ENCODE data around the gene NELL1.

Gene NELL1

DNA sequence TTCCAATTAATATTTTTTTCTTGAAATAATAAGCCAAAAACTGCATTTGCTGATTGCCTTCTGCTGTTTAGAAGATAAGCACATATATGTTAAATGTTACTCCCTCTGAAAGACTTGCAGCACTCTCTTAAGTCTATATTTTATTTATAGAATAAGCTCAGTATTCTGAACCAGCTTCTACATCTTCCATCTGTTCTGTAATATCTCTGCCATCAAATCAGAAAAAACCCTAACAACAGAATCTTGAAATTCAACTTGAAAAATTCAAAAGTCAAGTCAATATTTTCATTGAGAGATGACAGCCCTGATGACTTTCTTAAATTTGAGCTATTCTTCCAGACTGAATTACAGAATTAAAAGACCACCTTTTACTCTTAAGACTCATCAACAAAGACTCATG is 247.9 kb downstream of the NELL1 start:
- Histone ChIP-seq H3K27ac (ENCODE audit: low read length) (no peak overlapping the region), H3K9me3 (ENCODE audit: control insufficient read depth in 1 of 2, low read length in 2 of 2) (no peaks in the 10 kb centered on the region), H3K4me1 (ENCODE audit: control insufficient read depth in 1 of 2, insufficient read depth in 2 of 2, low read length in 2 of 2) (no peaks in the 10 kb centered on the region), H3K36me3 (ENCODE audit: control insufficient read depth in 1 of 2, insufficient read depth in 2 of 2, low read length in 2 of 2) (no peaks in the 10 kb centered on the region), H3K4me3 (ENCODE audit: low read depth in 1 of 2, low read length in 2 of 2) (no peak overlapping the region), H3K27me3 (ENCODE audit: low read depth, low read length) (no peaks in the 10 kb centered on the region)

DNA sequence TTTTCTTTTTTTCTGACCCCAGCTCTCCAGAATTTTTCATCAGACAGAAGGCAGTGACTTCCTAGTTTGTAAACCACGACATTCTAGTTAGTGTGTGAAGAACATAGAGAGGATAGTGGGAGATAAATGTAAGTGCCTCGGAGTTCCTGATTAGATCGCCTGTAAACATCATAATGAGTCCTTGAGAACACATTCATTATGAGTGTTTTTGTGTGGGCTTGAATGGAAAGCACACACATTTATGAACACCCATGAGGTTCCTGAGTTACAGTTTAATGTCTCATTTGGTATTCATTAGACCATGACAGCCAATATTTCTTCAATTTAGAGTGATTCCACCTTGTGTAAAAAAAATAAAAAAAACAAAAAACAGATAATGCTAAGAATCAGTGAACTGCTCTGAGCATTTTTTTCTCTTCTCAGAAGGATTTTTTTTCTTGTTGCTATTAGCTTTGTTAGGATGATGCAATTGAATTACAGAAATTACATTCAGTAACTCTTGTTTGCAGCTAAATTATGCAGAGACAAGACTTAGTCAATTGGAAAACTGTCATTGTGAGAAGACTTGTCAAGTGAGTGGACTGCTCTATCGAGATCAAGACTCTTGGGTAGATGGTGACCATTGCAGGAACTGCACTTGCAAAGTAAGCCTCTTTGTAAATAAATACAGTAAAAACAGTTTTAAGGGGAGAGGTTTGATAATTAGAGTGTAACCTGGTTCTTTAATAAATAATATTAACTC is 257.6 kb downstream of the NELL1 start:
- no peaks in the 10 kb centered on the region for H3K9me3 ChIP-seq (ENCODE audit: control insufficient read depth in 1 of 2, low read length in 2 of 2)
- H3K27ac ChIP-seq (ENCODE audit: low read length), result no peak overlapping the region

DNA sequence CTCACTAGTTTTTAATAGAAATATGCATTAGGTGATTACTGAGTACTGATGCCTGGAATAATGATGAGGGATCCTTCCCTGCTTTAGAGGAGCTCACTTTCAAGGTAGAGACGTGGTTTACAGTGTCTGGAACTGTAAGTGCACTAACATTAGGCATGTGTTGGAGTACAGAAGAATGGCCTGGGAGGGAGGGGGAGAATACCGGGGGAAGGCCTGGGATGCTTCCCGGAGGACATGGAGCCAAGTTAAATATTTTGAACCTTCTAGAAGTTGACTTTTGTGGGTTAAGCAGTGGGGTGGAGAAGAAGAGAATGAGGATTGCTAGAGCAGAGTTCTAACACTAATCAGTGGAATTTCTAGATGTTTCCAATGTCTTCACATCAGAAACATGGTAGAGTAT is 261.6 kb downstream of the NELL1 start:
- Histone ChIP-seq H3K27me3 (ENCODE audit: low read depth, low read length) (no peaks in the 10 kb centered on the region), H3K9me3 (ENCODE audit: control insufficient read depth in 1 of 2, low read length in 2 of 2) (no peaks in the 10 kb centered on the region), H3K36me3 (ENCODE audit: control insufficient read depth in 1 of 2, insufficient read depth in 2 of 2, low read length in 2 of 2) (no peaks in the 10 kb centered on the region), H3K4me3 (ENCODE audit: low read depth in 1 of 2, low read length in 2 of 2) (no peak overlapping the region), H3K4me1 (ENCODE audit: control insufficient read depth in 1 of 2, insufficient read depth in 2 of 2, low read length in 2 of 2) (no peaks in the 10 kb centered on the region), H3K27ac (ENCODE audit: low read length) (no peak overlapping the region)

More for the DNA sequence above, 257.6 kb downstream of the NELL1 start:
- Histone ChIP-seq H3K4me1 (ENCODE audit: control insufficient read depth in 1 of 2, insufficient read depth in 2 of 2, low read length in 2 of 2) (no peaks in the 10 kb centered on the region), H3K27me3 (ENCODE audit: low read depth, low read length) (no peaks in the 10 kb centered on the region), H3K36me3 (ENCODE audit: control insufficient read depth in 1 of 2, insufficient read depth in 2 of 2, low read length in 2 of 2) (no peaks in the 10 kb centered on the region), H3K4me3 (ENCODE audit: low read depth in 1 of 2, low read length in 2 of 2) (no peak overlapping the region)

DNA sequence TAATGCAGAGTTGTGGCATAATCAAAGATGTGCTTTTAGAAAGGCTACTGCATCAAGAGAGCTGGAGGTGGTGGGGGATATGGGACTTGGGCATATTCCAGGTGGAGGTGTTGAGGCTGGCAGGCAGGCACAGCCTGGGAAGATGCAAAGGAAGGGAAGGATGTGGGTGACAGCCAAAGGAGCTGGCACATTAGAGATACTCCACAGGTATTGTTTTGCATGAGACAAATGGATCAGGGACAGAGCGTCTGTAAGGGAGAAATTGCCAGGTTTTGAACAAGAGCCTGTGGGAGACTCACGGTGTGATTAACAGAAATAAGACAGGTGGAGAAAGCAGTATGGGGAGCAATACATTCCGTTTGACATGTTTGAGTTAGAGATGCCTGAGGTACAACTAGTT is 263.7 kb downstream of the NELL1 start:
- Histone ChIP-seq H3K27ac (ENCODE audit: low read length) (no peak overlapping the region), H3K27me3 (ENCODE audit: low read depth, low read length) (no peaks in the 10 kb centered on the region), H3K4me3 (ENCODE audit: low read depth in 1 of 2, low read length in 2 of 2) (no peak overlapping the region), H3K36me3 (ENCODE audit: control insufficient read depth in 1 of 2, insufficient read depth in 2 of 2, low read length in 2 of 2) (no peaks in the 10 kb centered on the region), H3K4me1 (ENCODE audit: control insufficient read depth in 1 of 2, insufficient read depth in 2 of 2, low read length in 2 of 2) (no peaks in the 10 kb centered on the region), H3K9me3 (ENCODE audit: control insufficient read depth in 1 of 2, low read length in 2 of 2) (no peaks in the 10 kb centered on the region)

DNA sequence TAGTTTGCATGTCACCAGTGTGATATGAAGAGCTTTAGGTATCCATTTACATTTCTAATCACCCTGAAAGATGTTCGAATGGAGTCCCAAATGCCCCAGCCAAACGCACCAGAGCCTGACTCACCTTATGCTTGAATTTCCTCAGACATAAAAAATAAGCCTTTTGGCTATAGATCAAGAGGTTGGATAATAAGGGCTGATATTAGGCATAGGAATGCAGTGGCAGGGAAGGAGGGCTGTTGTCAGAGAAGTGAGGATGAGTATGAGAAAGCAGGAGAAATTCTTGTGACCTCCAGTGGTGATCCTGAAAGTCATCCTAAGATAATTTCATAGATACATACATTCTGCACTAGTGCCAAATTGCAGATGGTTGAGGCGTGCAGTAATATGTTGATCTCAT is 264.6 kb downstream of the NELL1 start:
- Histone ChIP-seq H3K36me3 (ENCODE audit: control insufficient read depth in 1 of 2, insufficient read depth in 2 of 2, low read length in 2 of 2) (no peaks in the 10 kb centered on the region), H3K4me1 (ENCODE audit: control insufficient read depth in 1 of 2, insufficient read depth in 2 of 2, low read length in 2 of 2) (no peaks in the 10 kb centered on the region), H3K9me3 (ENCODE audit: control insufficient read depth in 1 of 2, low read length in 2 of 2) (no peaks in the 10 kb centered on the region), H3K27ac (ENCODE audit: low read length) (no peak overlapping the region), H3K4me3 (ENCODE audit: low read depth in 1 of 2, low read length in 2 of 2) (no peak overlapping the region), H3K27me3 (ENCODE audit: low read depth, low read length) (no peaks in the 10 kb centered on the region)

DNA sequence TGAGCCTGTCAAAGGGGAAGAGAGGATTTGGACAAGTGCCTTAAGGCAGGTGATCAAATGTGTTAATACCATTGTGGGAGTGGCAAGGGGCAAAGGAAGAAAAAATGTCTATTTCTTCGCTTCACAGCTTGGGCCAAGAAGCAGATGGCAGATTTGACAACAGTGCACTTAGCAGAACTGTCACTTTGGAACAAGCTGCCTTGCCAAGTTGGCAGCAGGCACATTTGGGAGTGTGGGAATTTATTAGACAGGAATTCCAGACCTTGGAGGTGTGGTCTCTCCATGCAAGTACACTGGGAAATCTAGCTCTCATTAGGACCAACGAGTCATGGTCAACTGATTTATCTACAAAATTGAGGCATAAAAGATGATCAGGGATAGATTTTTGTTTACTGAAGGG is 265.1 kb downstream of the NELL1 start:
- Histone ChIP-seq H3K27me3 (ENCODE audit: low read depth, low read length) (no peaks in the 10 kb centered on the region), H3K4me1 (ENCODE audit: control insufficient read depth in 1 of 2, insufficient read depth in 2 of 2, low read length in 2 of 2) (no peaks in the 10 kb centered on the region), H3K9me3 (ENCODE audit: control insufficient read depth in 1 of 2, low read length in 2 of 2) (no peaks in the 10 kb centered on the region), H3K4me3 (ENCODE audit: low read depth in 1 of 2, low read length in 2 of 2) (no peak overlapping the region), H3K27ac (ENCODE audit: low read length) (no peak overlapping the region), H3K36me3 (ENCODE audit: control insufficient read depth in 1 of 2, insufficient read depth in 2 of 2, low read length in 2 of 2) (no peaks in the 10 kb centered on the region)

DNA sequence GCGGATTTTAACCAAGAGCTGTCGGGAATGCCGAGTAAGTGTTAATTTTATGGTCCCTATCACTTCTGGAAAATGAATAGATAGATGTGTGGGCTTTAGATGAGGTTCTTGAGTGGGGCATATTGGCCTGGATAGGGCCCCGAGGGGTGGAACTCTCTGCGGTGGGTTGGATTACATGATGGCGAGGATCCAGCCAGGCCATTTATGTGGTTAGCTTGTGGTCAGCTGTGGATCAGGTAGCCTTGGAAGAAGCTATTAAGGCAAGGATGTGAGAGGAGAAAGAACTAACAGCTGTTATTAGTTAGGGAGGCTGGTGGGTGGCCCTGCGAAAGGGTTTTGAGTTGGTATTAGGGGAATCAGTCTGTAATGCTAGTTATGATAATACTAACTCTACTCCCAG is 268.4 kb downstream of the NELL1 start:
- no peaks in the 10 kb centered on the region for H3K4me1 ChIP-seq (ENCODE audit: control insufficient read depth in 1 of 2, insufficient read depth in 2 of 2, low read length in 2 of 2)

DNA sequence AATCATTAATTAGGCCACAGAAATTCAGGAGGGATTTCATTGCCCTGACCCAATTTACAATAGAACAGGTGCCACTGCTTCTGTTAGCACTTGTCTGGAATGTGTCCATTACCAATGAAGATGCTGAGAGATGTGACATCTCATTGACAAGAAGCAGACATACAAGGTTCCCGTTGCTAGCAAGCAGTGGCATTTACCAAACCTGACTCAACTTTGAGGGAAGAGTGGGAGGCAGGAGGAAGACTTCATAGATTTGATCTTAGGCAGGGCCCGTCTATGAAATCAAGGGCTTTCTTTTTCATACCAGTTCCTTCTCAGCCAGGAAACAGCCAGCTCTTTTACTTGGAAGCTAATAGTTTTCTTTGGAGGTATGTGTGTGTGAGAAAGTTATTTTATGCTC is 280.2 kb downstream of the NELL1 start:
- no peaks in the 10 kb centered on the region for H3K36me3 ChIP-seq (ENCODE audit: control insufficient read depth in 1 of 2, insufficient read depth in 2 of 2, low read length in 2 of 2)
- H3K27me3 ChIP-seq (ENCODE audit: low read depth, low read length), result no peaks in the 10 kb centered on the region
- H3K27ac ChIP-seq (ENCODE audit: low read length), result no peak overlapping the region
- no peaks in the 10 kb centered on the region for H3K9me3 ChIP-seq (ENCODE audit: control insufficient read depth in 1 of 2, low read length in 2 of 2)
- H3K4me3 ChIP-seq (ENCODE audit: low read depth in 1 of 2, low read length in 2 of 2), result no peak overlapping the region
- no peaks in the 10 kb centered on the region for H3K4me1 ChIP-seq (ENCODE audit: control insufficient read depth in 1 of 2, insufficient read depth in 2 of 2, low read length in 2 of 2)

More for the DNA sequence above, 268.4 kb downstream of the NELL1 start:
- Histone ChIP-seq H3K9me3 (ENCODE audit: control insufficient read depth in 1 of 2, low read length in 2 of 2) (no peaks in the 10 kb centered on the region), H3K27ac (ENCODE audit: low read length) (no peak overlapping the region), H3K4me3 (ENCODE audit: low read depth in 1 of 2, low read length in 2 of 2) (no peak overlapping the region), H3K36me3 (ENCODE audit: control insufficient read depth in 1 of 2, insufficient read depth in 2 of 2, low read length in 2 of 2) (no peaks in the 10 kb centered on the region), H3K27me3 (ENCODE audit: low read depth, low read length) (no peaks in the 10 kb centered on the region)

DNA sequence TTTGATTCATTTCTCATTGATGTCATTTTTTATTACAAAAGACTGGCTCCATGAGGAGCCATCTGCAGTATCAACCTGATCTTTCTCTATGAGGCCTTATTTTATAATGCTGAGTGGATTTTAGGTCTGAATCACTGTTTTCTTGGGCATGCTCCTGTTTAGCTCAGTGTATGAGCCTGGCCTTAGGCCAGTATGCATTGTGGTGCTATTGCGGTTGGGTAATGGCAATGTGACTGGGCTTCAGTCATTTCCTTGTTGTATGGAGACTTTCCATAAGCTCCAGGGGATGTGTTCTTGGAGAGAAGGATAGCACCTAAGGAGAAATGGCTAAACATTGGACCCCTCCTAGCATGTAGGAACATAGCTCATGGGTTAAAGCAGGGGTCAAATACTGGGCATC is 293.2 kb downstream of the NELL1 start:
- Histone ChIP-seq H3K4me3 (ENCODE audit: low read depth in 1 of 2, low read length in 2 of 2) (no peak overlapping the region), H3K9me3 (ENCODE audit: control insufficient read depth in 1 of 2, low read length in 2 of 2) (no peaks in the 10 kb centered on the region), H3K27ac (ENCODE audit: low read length) (no peak overlapping the region), H3K36me3 (ENCODE audit: control insufficient read depth in 1 of 2, insufficient read depth in 2 of 2, low read length in 2 of 2) (no peaks in the 10 kb centered on the region), H3K4me1 (ENCODE audit: control insufficient read depth in 1 of 2, insufficient read depth in 2 of 2, low read length in 2 of 2) (no peaks in the 10 kb centered on the region), H3K27me3 (ENCODE audit: low read depth, low read length) (no peaks in the 10 kb centered on the region)

DNA sequence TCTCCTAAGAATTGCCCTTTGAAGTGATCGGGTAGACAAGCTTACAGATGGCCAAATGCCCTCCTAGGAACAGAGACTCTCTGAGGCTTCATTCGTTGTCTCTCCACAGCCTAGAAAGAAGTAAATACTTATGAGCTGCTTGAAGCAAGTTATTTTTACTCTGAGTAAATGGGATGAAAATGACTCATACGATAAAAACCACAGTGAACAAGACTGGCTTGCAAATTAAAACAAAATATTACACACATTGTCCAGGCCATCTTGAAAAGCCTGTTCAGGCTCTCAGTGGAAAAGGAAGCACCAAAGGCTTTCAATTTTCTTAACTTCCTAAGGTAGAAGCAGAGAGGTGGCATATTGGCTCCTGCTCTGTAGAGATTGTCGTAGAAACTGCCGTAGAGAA is 294.2 kb downstream of the NELL1 start:
- Histone ChIP-seq H3K27me3 (ENCODE audit: low read depth, low read length) (no peaks in the 10 kb centered on the region), H3K36me3 (ENCODE audit: control insufficient read depth in 1 of 2, insufficient read depth in 2 of 2, low read length in 2 of 2) (no peaks in the 10 kb centered on the region), H3K4me3 (ENCODE audit: low read depth in 1 of 2, low read length in 2 of 2) (no peak overlapping the region), H3K27ac (ENCODE audit: low read length) (no peak overlapping the region), H3K4me1 (ENCODE audit: control insufficient read depth in 1 of 2, insufficient read depth in 2 of 2, low read length in 2 of 2) (no peaks in the 10 kb centered on the region), H3K9me3 (ENCODE audit: control insufficient read depth in 1 of 2, low read length in 2 of 2) (no peaks in the 10 kb centered on the region)

DNA sequence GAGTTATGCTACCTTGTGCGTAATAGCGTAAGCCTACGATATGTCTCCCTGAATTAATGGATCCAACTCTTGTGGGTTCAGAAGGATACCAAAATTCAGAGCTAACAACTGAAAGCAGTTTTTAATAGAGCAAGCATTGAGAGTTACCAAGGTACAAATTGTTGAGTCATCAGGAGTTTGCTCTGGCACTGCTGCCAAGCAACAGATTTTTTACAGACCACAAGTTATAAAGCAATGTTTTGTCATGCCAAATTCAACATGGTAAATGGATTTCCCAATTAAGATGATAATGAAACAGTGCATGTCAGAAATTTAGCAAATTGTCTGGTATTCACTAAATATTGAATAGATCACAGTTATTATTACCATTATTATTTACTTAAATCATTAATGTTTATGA is 295.6 kb downstream of the NELL1 start:
- H3K9me3 ChIP-seq (ENCODE audit: control insufficient read depth in 1 of 2, low read length in 2 of 2), result no peaks in the 10 kb centered on the region
- no peak overlapping the region for H3K4me3 ChIP-seq (ENCODE audit: low read depth in 1 of 2, low read length in 2 of 2)
- no peaks in the 10 kb centered on the region for H3K36me3 ChIP-seq (ENCODE audit: control insufficient read depth in 1 of 2, insufficient read depth in 2 of 2, low read length in 2 of 2)
- no peak overlapping the region for H3K27ac ChIP-seq (ENCODE audit: low read length)
- no peaks in the 10 kb centered on the region for H3K27me3 ChIP-seq (ENCODE audit: low read depth, low read length)
- no peaks in the 10 kb centered on the region for H3K4me1 ChIP-seq (ENCODE audit: control insufficient read depth in 1 of 2, insufficient read depth in 2 of 2, low read length in 2 of 2)

DNA sequence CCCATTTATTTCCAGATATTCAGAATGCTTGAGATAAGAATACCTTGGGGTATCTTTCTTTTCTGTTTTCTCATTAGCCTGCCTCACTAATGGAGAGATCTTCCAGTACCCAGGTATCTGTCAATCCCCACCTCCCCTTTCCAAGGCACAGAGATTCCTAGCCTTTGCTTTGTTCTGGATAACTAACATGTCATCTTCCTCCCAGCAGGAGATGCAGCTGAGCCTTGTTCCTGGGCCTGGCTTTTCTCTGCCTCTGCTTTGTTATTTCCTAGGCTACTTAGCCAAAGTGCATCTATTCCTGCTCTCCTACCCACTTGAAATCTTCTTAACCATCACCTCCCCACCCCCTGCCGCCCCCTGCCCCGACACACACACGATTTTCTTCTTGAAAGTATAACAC is 297.1 kb downstream of the NELL1 start:
- Histone ChIP-seq H3K36me3 (ENCODE audit: control insufficient read depth in 1 of 2, insufficient read depth in 2 of 2, low read length in 2 of 2) (no peaks in the 10 kb centered on the region), H3K4me1 (ENCODE audit: control insufficient read depth in 1 of 2, insufficient read depth in 2 of 2, low read length in 2 of 2) (no peaks in the 10 kb centered on the region), H3K27ac (ENCODE audit: low read length) (no peak overlapping the region), H3K9me3 (ENCODE audit: control insufficient read depth in 1 of 2, low read length in 2 of 2) (no peaks in the 10 kb centered on the region), H3K27me3 (ENCODE audit: low read depth, low read length) (no peaks in the 10 kb centered on the region), H3K4me3 (ENCODE audit: low read depth in 1 of 2, low read length in 2 of 2) (no peak overlapping the region)

Data from muscle layer of duodenum (tissue), 2 donors.